Measurements from ENCODE around the gene AHRR. TPM values are rescaled to one million over a fixed set of nuclear protein-coding genes. Genes with fewer than 3 reads are reported as not detected.

Gene AHRR
- total RNA-seq, 2 donors from 2014 or later, result 0.80 to 4.4 TPM

GRCh38 chr5:443239-444151, 122.0 kb downstream of the AHRR start:
- ATAC-seq (peak; percentile 48), DNase-seq (peak in 1 of 3 donors; percentile 15)
- no peaks in the 10 kb centered on the region for H3K9me3 ChIP-seq (ENCODE audit: control insufficient read depth, low read length, poor library complexity, severe bottlenecking)
- Mint-ChIP-seq H3K27me3 (no peaks in the 10 kb centered on the region), H3K27ac (peak overlapping the region; percentile 73), H3K4me1 (peaks cover 35% of the 10 kb centered on the region), H3K36me3 (ENCODE audit: low read depth) (peaks cover 8% of the 10 kb centered on the region), H3K4me3 (peak overlapping the region; percentile 95)

GRCh38 chr5:444226-444625, 122.7 kb downstream of the AHRR start:
- peak in 1 of 3 donors; percentile 1 for DNase-seq
- H3K9me3 ChIP-seq (ENCODE audit: control insufficient read depth, low read length, poor library complexity, severe bottlenecking), result no peaks in the 10 kb centered on the region
- Mint-ChIP-seq H3K4me1 (peaks cover 38% of the 10 kb centered on the region), H3K36me3 (ENCODE audit: low read depth) (peaks cover 11% of the 10 kb centered on the region), H3K27ac (peak overlapping the region; percentile 73), H3K27me3 (no peaks in the 10 kb centered on the region), H3K4me3 (peak overlapping the region; percentile 95)
- no peak for ATAC-seq

DNA sequence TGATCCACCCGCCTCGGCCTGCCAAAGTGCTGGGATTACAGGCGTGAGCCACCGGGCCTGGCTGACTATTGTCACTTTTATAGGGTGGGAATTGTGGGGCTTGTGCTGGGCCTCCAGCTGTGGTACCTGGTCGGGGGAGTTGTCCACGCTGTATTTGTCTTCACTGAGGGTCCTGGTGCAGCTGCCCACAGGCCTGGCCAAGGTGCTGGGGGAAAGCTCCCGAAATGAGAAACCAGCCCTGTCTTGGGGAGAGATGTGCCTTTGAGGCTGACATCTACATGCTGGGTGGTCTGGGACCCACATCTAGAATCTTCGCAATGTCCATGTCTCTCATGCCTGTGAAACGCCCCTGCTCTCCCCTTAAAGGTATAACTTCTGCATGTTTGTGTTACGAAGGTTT, 124.1 kb downstream of the AHRR start:
- no peak overlapping the region for H3K4me3 Mint-ChIP-seq
- no peaks in the 10 kb centered on the region for H3K27me3 Mint-ChIP-seq
- ATAC-seq, result no peak
- peaks cover 38% of the 10 kb centered on the region for H3K4me1 Mint-ChIP-seq
- peak in 2 of 3 donors; percentile 3 to 6 for DNase-seq
- H3K9me3 ChIP-seq (ENCODE audit: control insufficient read depth, low read length, poor library complexity, severe bottlenecking), result no peaks in the 10 kb centered on the region
- H3K27ac Mint-ChIP-seq, result no peak overlapping the region
- H3K36me3 Mint-ChIP-seq (ENCODE audit: low read depth), result peaks cover 18% of the 10 kb centered on the region

DNA sequence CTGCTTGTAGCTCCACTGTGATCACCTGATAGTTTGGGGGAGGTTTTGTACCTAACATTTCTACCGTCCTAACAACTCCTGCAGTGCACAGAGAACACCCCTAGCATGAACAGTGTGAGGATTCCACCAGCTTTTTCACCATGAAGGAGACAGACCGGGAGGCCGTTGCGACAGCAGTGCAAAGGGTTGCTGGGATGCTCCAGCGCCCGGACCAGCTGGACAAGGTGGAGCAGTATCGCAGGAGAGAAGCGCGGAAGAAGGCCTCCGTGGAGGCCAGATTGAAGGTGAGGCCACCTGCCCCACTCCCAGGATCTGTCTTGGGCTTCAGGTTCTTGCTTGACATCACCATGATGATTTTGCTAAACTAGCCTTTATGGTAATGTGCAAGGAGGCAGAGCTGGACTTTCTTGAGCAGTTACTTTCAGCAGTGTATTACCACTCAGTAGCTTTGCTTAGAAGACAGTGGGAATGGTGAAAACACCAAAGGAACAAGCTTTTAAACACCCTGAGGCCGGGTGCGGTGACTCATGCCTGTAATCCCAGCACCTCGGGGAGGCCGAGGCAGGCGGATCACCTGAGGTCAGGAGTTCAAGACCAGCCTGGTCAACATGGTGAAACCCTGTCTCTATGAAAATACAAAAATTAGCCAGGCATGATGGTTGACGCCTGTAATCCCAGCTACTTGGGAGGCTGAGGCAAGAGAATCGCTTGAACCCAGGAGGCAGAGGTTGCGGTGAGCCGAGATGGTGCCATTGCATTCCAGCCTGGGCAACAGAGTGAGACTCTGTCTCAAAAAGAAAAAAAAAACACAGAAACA, 124.8 kb downstream of the AHRR start:
- Mint-ChIP-seq H3K4me3 (no peak overlapping the region), H3K36me3 (ENCODE audit: low read depth) (peaks cover 22% of the 10 kb centered on the region), H3K27ac (peak overlapping the region; percentile 34), H3K27me3 (no peaks in the 10 kb centered on the region), H3K4me1 (peaks cover 38% of the 10 kb centered on the region)
- no peak for DNase-seq
- no peaks in the 10 kb centered on the region for H3K9me3 ChIP-seq (ENCODE audit: control insufficient read depth, low read length, poor library complexity, severe bottlenecking)
- no peak for ATAC-seq

GRCh38 chr5:446883-447263, 125.4 kb downstream of the AHRR start:
- ATAC-seq, result peak; percentile 37
- peaks cover 25% of the 10 kb centered on the region for H3K36me3 Mint-ChIP-seq (ENCODE audit: low read depth)
- no peak overlapping the region for H3K4me3 Mint-ChIP-seq
- peaks cover 38% of the 10 kb centered on the region for H3K4me1 Mint-ChIP-seq
- no peaks in the 10 kb centered on the region for H3K27me3 Mint-ChIP-seq
- H3K9me3 ChIP-seq (ENCODE audit: control insufficient read depth, low read length, poor library complexity, severe bottlenecking), result no peaks in the 10 kb centered on the region
- peak overlapping the region; percentile 34 for H3K27ac Mint-ChIP-seq
- peak in 1 of 3 donors; percentile 7 for DNase-seq

DNA sequence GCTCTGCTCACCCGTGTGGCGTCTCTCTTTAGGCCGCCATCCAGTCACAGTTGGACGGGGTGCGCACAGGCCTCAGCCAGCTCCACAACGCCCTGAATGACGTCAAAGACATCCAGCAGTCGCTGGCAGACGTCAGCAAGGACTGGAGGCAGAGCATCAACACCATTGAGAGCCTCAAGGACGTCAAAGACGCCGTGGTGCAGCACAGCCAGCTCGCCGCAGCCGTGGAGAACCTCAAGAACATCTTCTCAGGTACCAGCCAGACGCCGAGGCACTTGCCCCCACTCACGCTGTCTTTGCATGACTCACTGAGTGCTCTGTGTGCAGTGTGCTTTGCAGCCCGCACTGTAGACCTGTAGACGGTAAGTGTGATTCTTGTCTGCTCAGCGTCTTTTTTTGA, 126.0 kb downstream of the AHRR start:
- no peaks in the 10 kb centered on the region for H3K9me3 ChIP-seq (ENCODE audit: control insufficient read depth, low read length, poor library complexity, severe bottlenecking)
- ATAC-seq, result no peak
- no peak overlapping the region for H3K4me3 Mint-ChIP-seq
- DNase-seq, result peak in 1 of 3 donors; percentile 1
- H3K27me3 Mint-ChIP-seq, result no peaks in the 10 kb centered on the region
- peaks cover 29% of the 10 kb centered on the region for H3K36me3 Mint-ChIP-seq (ENCODE audit: low read depth)
- H3K4me1 Mint-ChIP-seq, result peaks cover 35% of the 10 kb centered on the region
- peak overlapping the region; percentile 4 for H3K27ac Mint-ChIP-seq

- H3K4me1 Mint-ChIP-seq, result peaks cover 39% of the 10 kb centered on the region
- DNase-seq (no peak), ATAC-seq (peak; percentile 39)
- H3K4me3 Mint-ChIP-seq, result peak overlapping the region; percentile 25
- no peaks in the 10 kb centered on the region for H3K9me3 ChIP-seq (ENCODE audit: control insufficient read depth, low read length, poor library complexity, severe bottlenecking)
- H3K36me3 Mint-ChIP-seq (ENCODE audit: low read depth), result peaks cover 29% of the 10 kb centered on the region
- H3K27ac Mint-ChIP-seq, result peak overlapping the region; percentile 71
- H3K27me3 Mint-ChIP-seq, result no peaks in the 10 kb centered on the region
Observed at GRCh38 chr5:448061-448765, 126.7 kb downstream of the AHRR start.

GRCh38 chr5:448766-449090, 127.2 kb downstream of the AHRR start:
- Mint-ChIP-seq H3K27ac (peak overlapping the region; percentile 71), H3K27me3 (no peaks in the 10 kb centered on the region), H3K4me3 (peak overlapping the region; percentile 25), H3K36me3 (ENCODE audit: low read depth) (peaks cover 30% of the 10 kb centered on the region), H3K4me1 (peaks cover 45% of the 10 kb centered on the region)
- no peaks in the 10 kb centered on the region for H3K9me3 ChIP-seq (ENCODE audit: control insufficient read depth, low read length, poor library complexity, severe bottlenecking)
- ATAC-seq (no peak), DNase-seq (peak in 1 of 3 donors; percentile 1)

GRCh38 chr5:449151-449550, 127.6 kb downstream of the AHRR start:
- H3K9me3 ChIP-seq (ENCODE audit: control insufficient read depth, low read length, poor library complexity, severe bottlenecking), result no peaks in the 10 kb centered on the region
- no peak overlapping the region for H3K4me3 Mint-ChIP-seq
- peaks cover 33% of the 10 kb centered on the region for H3K36me3 Mint-ChIP-seq (ENCODE audit: low read depth)
- ATAC-seq, result no peak
- H3K4me1 Mint-ChIP-seq, result peaks cover 46% of the 10 kb centered on the region
- no peak overlapping the region for H3K27ac Mint-ChIP-seq
- H3K27me3 Mint-ChIP-seq, result no peaks in the 10 kb centered on the region
- no peak for DNase-seq

- H3K9me3 ChIP-seq (ENCODE audit: control insufficient read depth, low read length, poor library complexity, severe bottlenecking), result no peaks in the 10 kb centered on the region
- H3K27ac Mint-ChIP-seq, result no peak overlapping the region
- H3K36me3 Mint-ChIP-seq (ENCODE audit: low read depth), result peaks cover 33% of the 10 kb centered on the region
- DNase-seq, result no peak
- ATAC-seq, result no peak
- peaks cover 31% of the 10 kb centered on the region for H3K4me1 Mint-ChIP-seq
- H3K27me3 Mint-ChIP-seq, result no peaks in the 10 kb centered on the region
- H3K4me3 Mint-ChIP-seq, result no peak overlapping the region
Observed at GRCh38 chr5:451587-452458, 130.3 kb downstream of the AHRR start.

DNA sequence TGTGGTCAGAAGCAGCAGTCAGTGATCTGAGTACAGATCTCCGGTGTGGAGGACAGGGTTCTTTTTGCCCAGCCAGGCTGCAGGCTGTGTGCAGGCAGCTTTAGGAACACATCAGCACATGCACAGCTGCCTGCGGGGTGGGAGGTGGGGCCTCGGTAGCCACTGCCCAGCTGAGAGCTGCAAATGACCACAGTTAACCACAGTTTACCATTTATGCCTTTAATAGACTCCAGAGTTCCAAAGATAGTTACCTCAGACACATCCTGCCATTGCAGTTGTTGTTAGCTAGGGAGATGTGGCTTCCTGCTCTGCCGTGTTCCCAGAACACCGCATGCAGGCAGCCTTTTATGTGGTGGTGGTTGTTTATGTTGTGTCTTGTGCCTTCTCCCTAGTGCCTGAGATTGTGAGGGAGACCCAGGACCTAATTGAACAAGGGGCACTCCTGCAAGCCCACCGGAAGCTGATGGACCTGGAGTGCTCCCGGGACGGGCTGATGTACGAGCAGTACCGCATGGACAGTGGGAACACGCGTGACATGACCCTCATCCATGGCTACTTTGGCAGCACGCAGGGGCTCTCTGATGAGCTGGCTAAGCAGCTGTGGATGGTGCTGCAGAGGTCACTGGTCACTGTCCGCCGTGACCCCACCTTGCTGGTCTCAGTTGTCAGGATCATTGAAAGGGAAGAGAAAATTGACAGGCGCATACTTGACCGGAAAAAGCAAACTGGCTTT, 131.6 kb downstream of the AHRR start:
- no peak overlapping the region for H3K4me3 Mint-ChIP-seq
- H3K27me3 Mint-ChIP-seq, result no peaks in the 10 kb centered on the region
- H3K9me3 ChIP-seq (ENCODE audit: control insufficient read depth, low read length, poor library complexity, severe bottlenecking), result no peaks in the 10 kb centered on the region
- H3K27ac Mint-ChIP-seq, result peak overlapping the region; percentile 44
- peaks cover 26% of the 10 kb centered on the region for H3K4me1 Mint-ChIP-seq
- peak in 1 of 3 donors; percentile 0 for DNase-seq
- ATAC-seq, result no peak
- peaks cover 33% of the 10 kb centered on the region for H3K36me3 Mint-ChIP-seq (ENCODE audit: low read depth)

Data from T-helper 17 cell (primary cell).